ENCODE measurements around the gene CERS6. TPM values are rescaled to one million over a fixed set of nuclear protein-coding genes. Genes with fewer than 3 reads are reported as not detected.
A peak's percentile ranks its signal among the peaks of the same experiment; 100 is the strongest.
"Not testable (repeated sequence)": the region's sequence is repeated elsewhere in the genome, so short reads cannot be mapped to it uniquely, and the experiment has no call there.

Gene CERS6
- total RNA-seq, 1 experiment from 2014 or later = 17.3 TPM

GRCh38 chr2:168490946-168491605, 35.0 kb downstream of the CERS6 start:
- peaks cover 6% of the 10 kb centered on the region; the same call in 1 of the 2 replicates for H3K36me3 Mint-ChIP-seq
- peaks cover 45% of the 10 kb centered on the region for H3K4me1 Mint-ChIP-seq
- ATAC-seq (no peak), DNase-seq (ENCODE audit: low spot score) (no peak)
- H3K9me3 Mint-ChIP-seq = peaks cover 9% of the 10 kb centered on the region
- 0 out of 2 replicates have a peak overlapping the region, but pooled peaks have one; percentile 10 for H3K27ac Mint-ChIP-seq
- ChIA-PET CTCF (no interaction called here), POLR2A (no interaction called here)
- H3K4me3 Mint-ChIP-seq = no peak overlapping the region
- TF ChIP-seq MYBL2 (CRISPR knock-in tag; IDR thresholded peaks at IDR 0.05) = no peak
- TF ChIP-seq STAT6 (CRISPR knock-in tag; conservative IDR thresholded peaks at IDR 0.05; ENCODE audit: low read depth) = no peak
- TF ChIP-seq, protein P1, sequence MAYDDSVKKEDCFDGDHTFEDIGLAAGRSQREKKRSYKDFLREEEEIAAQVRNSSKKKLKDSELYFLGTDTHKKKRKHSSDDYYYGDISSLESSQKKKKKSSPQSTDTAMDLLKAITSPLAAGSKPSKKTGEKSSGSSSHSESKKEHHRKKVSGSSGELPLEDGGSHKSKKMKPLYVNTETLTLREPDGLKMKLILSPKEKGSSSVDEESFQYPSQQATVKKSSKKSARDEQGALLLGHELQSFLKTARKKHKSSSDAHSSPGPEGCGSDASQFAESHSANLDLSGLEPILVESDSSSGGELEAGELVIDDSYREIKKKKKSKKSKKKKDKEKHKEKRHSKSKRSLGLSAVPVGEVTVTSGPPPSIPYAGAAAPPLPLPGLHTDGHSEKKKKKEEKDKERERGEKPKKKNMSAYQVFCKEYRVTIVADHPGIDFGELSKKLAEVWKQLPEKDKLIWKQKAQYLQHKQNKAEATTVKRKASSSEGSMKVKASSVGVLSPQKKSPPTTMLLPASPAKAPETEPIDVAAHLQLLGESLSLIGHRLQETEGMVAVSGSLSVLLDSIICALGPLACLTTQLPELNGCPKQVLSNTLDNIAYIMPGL (CRISPR knock-in tag; IDR thresholded peaks at IDR 0.05) = no peak
- TF ChIP-seq GABPB1 (CRISPR knock-in tag; IDR thresholded peaks at IDR 0.05) = no peak
- no peaks in the 10 kb centered on the region for H3K27me3 Mint-ChIP-seq (ENCODE audit: low read depth)

DNA sequence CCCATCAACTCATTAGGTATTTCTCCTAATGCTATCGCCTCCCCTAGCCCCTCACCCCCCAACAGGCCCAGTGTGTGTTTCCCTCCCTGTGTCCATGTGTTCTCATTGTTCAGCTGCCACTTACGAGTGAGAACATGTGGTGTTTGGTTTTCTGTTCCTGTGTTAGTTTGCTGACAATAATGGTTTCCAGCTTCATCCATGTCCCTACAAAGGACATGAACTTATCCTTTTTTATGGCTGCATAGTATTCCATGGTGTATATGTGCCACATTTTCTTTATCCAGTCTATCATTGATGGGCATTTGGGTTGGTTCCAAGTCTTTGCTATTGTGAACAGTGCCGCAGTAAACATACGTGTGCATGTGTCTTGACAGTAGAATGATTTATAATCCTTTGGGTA, 35.7 kb downstream of the CERS6 start:
- DNase-seq (ENCODE audit: low spot score); ATAC-seq; H3K27me3 Mint-ChIP-seq (ENCODE audit: low read depth); H3K36me3 Mint-ChIP-seq; H3K9me3 Mint-ChIP-seq; POLR2A ChIA-PET; H3K27ac Mint-ChIP-seq; H3K4me3 Mint-ChIP-seq; CTCF ChIA-PET: not testable (repeated sequence)
- peaks cover 38% of the 10 kb centered on the region for H3K4me1 Mint-ChIP-seq

DNA sequence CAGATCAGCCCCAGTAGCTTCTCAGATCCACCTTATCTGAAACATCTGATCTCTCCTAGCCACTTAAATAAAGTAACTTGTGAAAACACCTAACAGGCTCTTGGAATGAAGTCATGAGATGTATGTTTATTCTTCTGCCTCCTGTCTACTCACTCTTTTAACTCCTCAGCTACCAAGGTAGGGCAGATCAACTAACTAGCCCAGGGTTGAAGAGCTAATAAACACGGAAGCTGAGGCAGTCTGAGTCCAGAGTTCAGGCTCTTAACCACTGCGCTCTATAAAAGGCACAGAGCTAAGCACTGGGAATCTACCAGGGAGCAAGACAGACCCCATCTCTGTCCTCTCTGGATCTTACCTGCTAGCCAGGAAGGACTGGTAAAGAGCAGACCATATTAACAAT, 37.1 kb downstream of the CERS6 start:
- H3K27ac Mint-ChIP-seq; H3K36me3 Mint-ChIP-seq; ATAC-seq; DNase-seq (ENCODE audit: low spot score); H3K4me3 Mint-ChIP-seq; POLR2A ChIA-PET; H3K9me3 Mint-ChIP-seq; H3K27me3 Mint-ChIP-seq (ENCODE audit: low read depth): not testable (repeated sequence)
- 0 out of 2 replicates have a peak, but pooled peaks have one; percentile 26 for TF ChIP-seq GABPB1 (CRISPR knock-in tag; IDR thresholded peaks at IDR 0.05)
- peaks cover 39% of the 10 kb centered on the region for H3K4me1 Mint-ChIP-seq
- CTCF ChIA-PET = interaction anchor here (1.1 to 2.7 kb wide), 5 partner anchors 11 to 146 kb away, joined by 5 to 29 read pairs (median 5); no protein-coding TSS in a partner anchor

- Mint-ChIP-seq H3K36me3 (peaks cover 6% of the 10 kb centered on the region; the same call in 1 of the 2 replicates), H3K4me3 (no peak overlapping the region), H3K4me1 (peaks cover 35% of the 10 kb centered on the region), H3K27me3 (ENCODE audit: low read depth) (no peaks in the 10 kb centered on the region; the same call in 1 of the 2 replicates), H3K27ac (no peak overlapping the region), H3K9me3 (peaks cover 7% of the 10 kb centered on the region; the same call in 1 of the 2 replicates)
- CTCF ChIA-PET = interaction anchor here (0.6 to 2.7 kb wide), 26 partner anchors 12 to 288 kb away, joined by 3 to 29 read pairs (median 4); partner anchors contain the start of gene CERS6
- TF ChIP-seq CTCF (IDR thresholded peaks at IDR 0.05) = peak; percentile 32; the same call in 1 of the 2 replicates
- peak; percentile 42; the same call in 1 of the 2 replicates for TF ChIP-seq GABPB1 (CRISPR knock-in tag; IDR thresholded peaks at IDR 0.05)
- TF ChIP-seq STAT6 (CRISPR knock-in tag; conservative IDR thresholded peaks at IDR 0.05; ENCODE audit: low read depth) = no peak
- peak; percentile 86 for ATAC-seq
- DNase-seq (ENCODE audit: low spot score) = peak; percentile 49
- POLR2A ChIA-PET = no interaction called here
Measured at GRCh38 chr2:168494190-168494711, 38.2 kb downstream of the CERS6 start.

Measured in WTC11 (cell line).